Activated CD4-positive, CD25-positive, alpha-beta regulatory T cell treated with anti-CD3 and anti-CD28 coated beads, Interleukin-2, amount 50 U/mL, for 16 hours (primary cell): ENCODE measurements around the gene RFX4.

Experiments
- DNase-seq: peaks from one replicate; pipeline ENCODE4 v3.0.0-alpha.2; 2020; ENCODE audit warnings: low read depth, low spot score

Gene RFX4

GRCh38 chr12:106804668-106805067 is 221.9 kb downstream of the RFX4 start:
- DNase-seq: no peak
